ENCODE results near the gene TMC1.
A peak's percentile ranks its signal among the peaks of the same experiment; 100 is the strongest.
"Not testable (repeated sequence)": the region's sequence is repeated elsewhere in the genome, so short reads cannot be mapped to it uniquely, and the experiment has no call there.

TMC1 gene

DNA sequence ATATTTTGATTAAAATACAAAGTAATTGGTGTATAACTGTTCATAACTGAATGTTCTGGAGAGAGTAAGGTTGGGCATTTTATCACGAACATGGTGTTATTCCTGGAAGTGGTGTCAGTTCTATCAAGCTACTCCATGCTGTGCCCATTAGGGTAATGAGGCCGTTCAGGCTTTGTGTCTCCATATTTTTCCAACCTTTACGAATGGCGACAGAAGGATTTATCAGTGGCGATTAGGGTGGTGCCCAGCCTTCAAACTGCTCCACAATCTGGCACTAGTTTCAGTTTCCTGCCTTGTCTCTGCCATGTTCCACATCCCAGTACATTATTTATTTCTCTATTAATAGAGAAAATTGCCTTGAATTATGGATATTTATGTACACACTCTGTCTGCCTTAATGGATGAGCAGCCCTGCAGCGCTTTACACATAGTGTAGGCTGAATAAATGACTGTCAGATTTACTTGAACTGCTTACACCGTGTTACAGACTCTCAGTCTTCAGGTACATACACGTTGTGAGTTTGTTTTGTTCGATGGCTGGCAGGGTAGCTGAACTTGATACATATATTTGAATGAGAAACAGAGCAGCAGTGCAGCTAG lies 23.9 kb upstream of the TMC1 start:
- no peak for DNase-seq (ENCODE audit: low read depth)
- H3K4me3 ChIP-seq (ENCODE audit: low read length) = no peak overlapping the region
- TF ChIP-seq, protein P1, sequence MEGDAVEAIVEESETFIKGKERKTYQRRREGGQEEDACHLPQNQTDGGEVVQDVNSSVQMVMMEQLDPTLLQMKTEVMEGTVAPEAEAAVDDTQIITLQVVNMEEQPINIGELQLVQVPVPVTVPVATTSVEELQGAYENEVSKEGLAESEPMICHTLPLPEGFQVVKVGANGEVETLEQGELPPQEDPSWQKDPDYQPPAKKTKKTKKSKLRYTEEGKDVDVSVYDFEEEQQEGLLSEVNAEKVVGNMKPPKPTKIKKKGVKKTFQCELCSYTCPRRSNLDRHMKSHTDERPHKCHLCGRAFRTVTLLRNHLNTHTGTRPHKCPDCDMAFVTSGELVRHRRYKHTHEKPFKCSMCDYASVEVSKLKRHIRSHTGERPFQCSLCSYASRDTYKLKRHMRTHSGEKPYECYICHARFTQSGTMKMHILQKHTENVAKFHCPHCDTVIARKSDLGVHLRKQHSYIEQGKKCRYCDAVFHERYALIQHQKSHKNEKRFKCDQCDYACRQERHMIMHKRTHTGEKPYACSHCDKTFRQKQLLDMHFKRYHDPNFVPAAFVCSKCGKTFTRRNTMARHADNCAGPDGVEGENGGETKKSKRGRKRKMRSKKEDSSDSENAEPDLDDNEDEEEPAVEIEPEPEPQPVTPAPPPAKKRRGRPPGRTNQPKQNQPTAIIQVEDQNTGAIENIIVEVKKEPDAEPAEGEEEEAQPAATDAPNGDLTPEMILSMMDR (conservative IDR thresholded peaks at IDR 0.05; ENCODE audit: low read length) = no peak

DNA sequence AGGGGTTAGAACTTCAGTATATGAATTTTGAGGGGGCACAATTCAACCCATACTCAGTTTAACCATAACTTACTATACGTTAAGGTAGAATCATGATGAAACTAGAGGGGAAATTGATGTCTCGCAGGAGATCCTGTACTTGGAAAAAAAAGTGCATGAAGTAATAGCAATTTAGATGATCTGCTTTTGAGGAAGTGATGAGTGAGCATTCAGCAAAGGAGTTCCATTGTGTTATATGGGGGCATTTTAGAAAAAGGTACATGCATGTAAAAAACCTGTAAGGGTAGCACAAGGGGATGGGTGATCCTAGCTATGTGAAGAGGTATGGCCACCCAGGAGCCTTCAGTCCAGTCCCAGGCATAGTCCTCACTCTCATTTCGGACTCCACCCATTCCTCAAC lies 14.8 kb upstream of the TMC1 start:
- no peak for DNase-seq (ENCODE audit: low read depth)
- H3K4me3 ChIP-seq (ENCODE audit: low read length) = no peak overlapping the region
- TF ChIP-seq, protein P1 (conservative IDR thresholded peaks at IDR 0.05; ENCODE audit: low read length) = no peak

DNA sequence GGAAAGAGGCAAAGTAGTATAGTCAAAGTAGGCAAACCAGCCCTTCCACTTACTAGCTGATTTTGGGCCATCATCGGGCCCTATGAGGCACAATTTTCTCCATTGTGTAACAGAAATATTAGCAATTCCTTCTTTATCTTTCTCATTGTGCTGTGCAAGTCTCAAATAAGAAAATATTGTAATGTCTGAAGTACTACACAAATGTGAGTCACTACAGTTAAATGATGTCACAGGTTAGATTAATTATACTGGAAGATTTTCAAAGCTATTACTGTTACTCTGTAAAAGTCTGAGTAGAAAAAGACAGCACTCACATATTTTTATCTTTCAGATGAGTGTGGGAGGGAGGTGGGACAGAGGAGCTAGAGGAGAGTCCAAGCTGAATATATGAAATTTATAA lies 12.4 kb upstream of the TMC1 start:
- TF ChIP-seq, protein P1 (conservative IDR thresholded peaks at IDR 0.05; ENCODE audit: low read length) = no peak
- H3K4me3 ChIP-seq (ENCODE audit: low read length) = no peak overlapping the region
- DNase-seq (ENCODE audit: low read depth) = peak; percentile 34

DNA sequence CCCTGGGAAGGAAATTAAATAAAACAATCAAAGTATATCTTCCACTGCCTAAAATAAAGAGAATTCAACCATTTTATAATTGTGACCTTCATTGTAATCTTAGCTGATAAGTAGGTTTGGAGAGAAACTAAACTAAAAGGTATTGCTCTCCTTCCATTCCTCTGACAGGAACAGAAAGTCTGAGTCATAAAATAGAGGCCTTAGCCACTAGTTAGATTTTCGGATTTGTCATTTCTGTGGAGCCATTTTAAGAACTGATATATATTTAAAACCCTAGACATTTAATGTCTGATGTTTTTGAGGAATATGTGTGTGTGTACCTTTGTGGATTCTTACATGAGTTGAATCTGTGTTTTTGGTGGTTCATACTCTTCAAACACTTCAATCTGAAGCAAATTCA lies 11.8 kb upstream of the TMC1 start:
- TF ChIP-seq, protein P1 (conservative IDR thresholded peaks at IDR 0.05; ENCODE audit: low read length) = no peak
- H3K4me3 ChIP-seq (ENCODE audit: low read length) = no peak overlapping the region
- peak; percentile 17 for DNase-seq (ENCODE audit: low read depth)

DNA sequence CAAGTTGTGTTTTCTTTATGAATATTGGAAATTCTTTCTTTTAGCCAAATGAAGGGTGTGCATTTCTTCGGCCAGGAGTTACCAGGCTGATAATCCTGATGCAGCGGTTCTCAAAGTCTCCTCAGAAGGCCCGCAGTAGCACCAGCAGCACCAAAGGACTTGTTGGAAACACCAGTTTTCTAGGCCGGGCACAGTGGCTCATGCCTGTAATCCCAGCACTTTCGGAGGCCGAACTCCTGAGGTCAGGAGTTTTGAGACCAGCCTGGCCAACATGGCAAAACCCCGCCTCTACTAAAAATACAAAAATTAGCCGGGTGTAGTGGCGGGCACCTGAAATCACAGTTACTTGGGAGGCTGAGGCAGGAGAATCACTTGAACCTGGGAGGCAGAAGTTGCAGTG lies 397 bp upstream of the TMC1 start:
- H3K4me3 ChIP-seq (ENCODE audit: low read length); DNase-seq (ENCODE audit: low read depth): not testable (repeated sequence)

DNA sequence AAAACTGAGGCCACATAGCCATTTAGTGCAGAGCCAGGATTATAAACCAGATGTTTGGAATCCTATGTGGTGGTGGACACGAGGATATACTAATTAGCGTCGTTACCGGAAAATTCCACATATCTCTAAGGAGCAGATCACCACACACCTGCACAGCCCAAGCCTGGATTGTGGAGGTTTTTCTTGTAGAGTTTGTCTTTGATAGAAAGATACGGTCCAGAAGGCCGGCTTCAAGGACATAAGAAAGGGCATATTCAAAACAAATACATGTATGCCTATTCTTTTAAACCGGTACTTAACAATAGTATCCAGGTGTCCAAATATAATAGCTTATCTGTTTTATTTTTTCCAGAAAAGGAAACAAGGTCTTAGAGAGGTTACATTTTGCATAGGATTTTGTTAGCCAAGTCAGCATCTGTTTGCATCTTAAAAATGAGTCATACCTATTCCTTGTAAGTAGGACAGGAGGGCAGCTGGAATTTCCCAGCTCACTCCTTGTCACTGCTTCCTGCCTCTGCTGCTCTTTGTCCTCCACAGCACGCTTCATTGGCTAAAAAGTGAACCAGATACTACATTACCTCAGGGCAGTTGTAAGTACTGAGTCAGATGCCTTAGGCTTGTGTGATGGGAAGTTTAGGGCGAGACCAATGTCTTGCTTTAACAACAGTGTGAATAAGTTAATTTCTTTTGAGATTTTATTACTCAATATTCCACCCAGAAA lies 3.6 kb downstream of the TMC1 start:
- H3K4me3 ChIP-seq (ENCODE audit: low read length) = no peak overlapping the region
- TF ChIP-seq, protein P1 (conservative IDR thresholded peaks at IDR 0.05; ENCODE audit: low read length) = no peak
- DNase-seq (ENCODE audit: low read depth) = peak; percentile 95

DNA sequence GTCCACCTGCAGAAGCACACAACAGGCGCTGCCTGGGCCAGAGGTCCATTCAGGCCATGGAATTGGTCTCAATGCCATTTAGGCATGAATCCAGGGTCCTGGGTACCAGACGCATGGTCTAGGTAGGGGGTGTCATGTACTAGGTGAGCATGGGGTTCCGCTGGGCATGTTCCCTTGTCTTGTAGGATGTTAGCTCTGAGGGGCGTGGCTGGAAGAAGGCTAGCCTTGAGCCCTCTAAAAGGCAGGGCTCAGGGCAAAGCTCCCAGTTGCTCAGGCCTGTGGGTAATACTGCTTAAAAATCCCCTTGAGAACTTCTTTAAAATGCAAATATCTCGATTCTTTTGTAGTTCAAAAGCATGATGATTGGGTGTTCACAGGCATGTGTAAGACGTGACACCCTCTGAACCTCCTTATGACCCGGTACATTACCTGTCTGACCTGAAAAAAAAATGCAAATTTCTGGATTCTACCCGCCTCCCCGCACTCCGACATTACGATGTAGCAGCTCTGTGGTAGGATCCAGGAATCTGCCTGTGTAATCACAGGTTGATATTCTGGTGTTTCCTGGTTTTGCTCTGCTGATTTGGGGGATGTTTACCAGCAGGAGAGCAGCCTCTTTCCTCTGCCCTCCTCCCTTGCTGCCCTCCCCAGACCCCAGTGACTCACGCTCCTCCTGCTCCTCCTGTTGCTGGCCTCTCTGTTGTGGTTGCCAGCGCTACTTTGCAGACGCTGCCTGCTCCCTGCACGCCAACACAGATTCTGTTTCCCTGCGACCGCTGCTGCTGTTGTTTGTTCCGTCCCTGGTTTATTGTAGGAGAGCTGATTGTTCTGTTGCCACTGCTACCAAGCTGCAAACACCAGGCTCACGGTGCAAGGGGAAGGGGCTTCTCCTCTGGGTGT lies 5.7 kb downstream of the TMC1 start:
- H3K4me3 ChIP-seq (ENCODE audit: low read length) = peak overlapping the region; percentile 52
- TF ChIP-seq, protein P1 (conservative IDR thresholded peaks at IDR 0.05; ENCODE audit: low read length) = no peak; the same call in 1 of the 2 replicates
- peak; percentile 93 for DNase-seq (ENCODE audit: low read depth)
